ENCODE measurements around the gene ZFP36L2. TPM values are rescaled to one million over a fixed set of nuclear protein-coding genes. Genes with fewer than 3 reads are reported as not detected.

The ZFP36L2 gene
- total RNA-seq, 2 donors from 2014 or later, result 172 to 197 TPM

DNA sequence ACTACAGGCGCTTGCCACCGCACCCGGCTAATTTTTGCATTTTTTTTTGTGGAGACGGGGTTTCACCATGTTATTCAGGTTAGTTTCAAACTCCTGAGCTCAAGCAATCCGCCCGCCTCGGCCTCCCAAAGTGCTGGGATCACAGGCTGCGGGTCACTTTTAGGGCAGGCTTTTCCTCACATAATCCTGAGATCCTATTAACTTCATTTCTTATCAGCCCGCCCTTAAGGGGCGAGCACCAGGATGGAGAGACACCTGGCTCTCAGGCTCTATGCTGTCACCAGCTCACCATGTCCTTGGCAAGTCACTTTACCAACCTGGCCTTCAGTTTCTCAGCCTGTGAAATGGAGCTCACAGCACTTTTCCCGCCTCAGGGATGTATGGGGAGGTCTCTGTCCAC, 23.0 kb downstream of the ZFP36L2 start:
- no peak overlapping the region for H3K27ac ChIP-seq
- DNase-seq (ENCODE audit: low spot score) (no peak), ATAC-seq (ENCODE audit: insufficient number of reproducible peaks, low FRiP score, low read depth) (no peak)
- H3K4me1 ChIP-seq (ENCODE audit: control insufficient read depth in 1 of 2, low read depth in 2 of 2), result no peaks in the 10 kb centered on the region
- H3K36me3 ChIP-seq, result no peaks in the 10 kb centered on the region
- no peaks in the 10 kb centered on the region for H3K27me3 ChIP-seq (replicated peaks; ENCODE audit: insufficient read depth)
- H3K9me3 ChIP-seq, result no peaks in the 10 kb centered on the region
- TF ChIP-seq, protein P1, sequence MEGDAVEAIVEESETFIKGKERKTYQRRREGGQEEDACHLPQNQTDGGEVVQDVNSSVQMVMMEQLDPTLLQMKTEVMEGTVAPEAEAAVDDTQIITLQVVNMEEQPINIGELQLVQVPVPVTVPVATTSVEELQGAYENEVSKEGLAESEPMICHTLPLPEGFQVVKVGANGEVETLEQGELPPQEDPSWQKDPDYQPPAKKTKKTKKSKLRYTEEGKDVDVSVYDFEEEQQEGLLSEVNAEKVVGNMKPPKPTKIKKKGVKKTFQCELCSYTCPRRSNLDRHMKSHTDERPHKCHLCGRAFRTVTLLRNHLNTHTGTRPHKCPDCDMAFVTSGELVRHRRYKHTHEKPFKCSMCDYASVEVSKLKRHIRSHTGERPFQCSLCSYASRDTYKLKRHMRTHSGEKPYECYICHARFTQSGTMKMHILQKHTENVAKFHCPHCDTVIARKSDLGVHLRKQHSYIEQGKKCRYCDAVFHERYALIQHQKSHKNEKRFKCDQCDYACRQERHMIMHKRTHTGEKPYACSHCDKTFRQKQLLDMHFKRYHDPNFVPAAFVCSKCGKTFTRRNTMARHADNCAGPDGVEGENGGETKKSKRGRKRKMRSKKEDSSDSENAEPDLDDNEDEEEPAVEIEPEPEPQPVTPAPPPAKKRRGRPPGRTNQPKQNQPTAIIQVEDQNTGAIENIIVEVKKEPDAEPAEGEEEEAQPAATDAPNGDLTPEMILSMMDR (IDR thresholded peaks at IDR 0.05), result no peak
- H3K4me3 ChIP-seq, result no peak overlapping the region

DNA sequence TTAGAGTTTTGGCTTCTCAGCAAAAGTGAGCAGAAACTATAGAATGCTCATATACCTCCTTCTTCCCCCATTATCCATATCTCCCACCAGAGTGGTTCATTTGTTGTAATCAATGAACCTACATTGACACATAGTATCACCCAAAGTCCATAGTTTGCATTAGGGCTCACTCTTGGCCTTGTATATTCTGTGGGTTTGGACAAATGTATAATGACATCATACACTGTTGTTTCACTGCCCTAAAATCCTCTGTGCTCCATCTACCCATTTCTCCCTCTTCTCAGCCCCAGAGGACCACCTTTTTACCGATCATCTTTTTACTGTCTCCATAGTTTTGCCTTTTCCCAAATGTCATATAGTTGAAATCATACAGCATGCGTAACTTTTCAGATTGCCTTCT, 24.1 kb downstream of the ZFP36L2 start:
- TF ChIP-seq, protein P1 (IDR thresholded peaks at IDR 0.05), result no peak

GRCh38 chr2:43201497-43201896, 24.9 kb downstream of the ZFP36L2 start:
- no peaks in the 10 kb centered on the region for H3K9me3 ChIP-seq
- H3K27me3 ChIP-seq (replicated peaks; ENCODE audit: insufficient read depth), result no peaks in the 10 kb centered on the region
- no peak for DNase-seq (ENCODE audit: low spot score)
- no peaks in the 10 kb centered on the region for H3K4me1 ChIP-seq (ENCODE audit: control insufficient read depth in 1 of 2, low read depth in 2 of 2)
- no peak overlapping the region for H3K27ac ChIP-seq
- H3K36me3 ChIP-seq, result no peaks in the 10 kb centered on the region
- TF ChIP-seq, protein P1 (IDR thresholded peaks at IDR 0.05), result no peak
- ATAC-seq (ENCODE audit: insufficient number of reproducible peaks, low FRiP score, low read depth), result no peak
- no peak overlapping the region for H3K4me3 ChIP-seq

More for the DNA sequence above, 24.1 kb downstream of the ZFP36L2 start:
- H3K36me3 ChIP-seq, result no peaks in the 10 kb centered on the region
- H3K4me1 ChIP-seq (ENCODE audit: control insufficient read depth in 1 of 2, low read depth in 2 of 2), result no peaks in the 10 kb centered on the region
- ATAC-seq (ENCODE audit: insufficient number of reproducible peaks, low FRiP score, low read depth) (no peak), DNase-seq (ENCODE audit: low spot score) (no peak)
- H3K4me3 ChIP-seq, result no peak overlapping the region
- H3K27me3 ChIP-seq (replicated peaks; ENCODE audit: insufficient read depth), result no peaks in the 10 kb centered on the region
- H3K9me3 ChIP-seq, result no peaks in the 10 kb centered on the region
- no peak overlapping the region for H3K27ac ChIP-seq

DNA sequence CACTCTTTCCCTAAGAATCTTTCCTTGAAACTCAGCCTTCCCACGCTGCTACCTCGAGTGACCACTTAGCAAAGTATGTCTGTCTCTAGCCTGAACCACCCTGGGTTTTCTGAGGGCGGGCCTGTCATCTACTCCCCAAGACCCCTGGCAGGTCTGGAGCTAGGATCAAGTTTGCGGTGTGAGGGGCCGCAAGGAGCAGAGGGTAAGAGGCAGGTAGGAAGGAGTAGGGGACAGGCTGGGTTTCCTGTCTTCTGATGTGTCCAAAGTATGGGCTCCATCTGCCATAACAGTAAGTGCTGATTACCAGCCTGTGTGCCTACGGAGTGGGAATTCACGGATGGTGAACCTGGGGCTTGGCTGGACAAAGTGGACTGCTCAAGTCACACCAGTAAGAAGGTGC, 25.4 kb downstream of the ZFP36L2 start:
- Histone ChIP-seq H3K27ac (no peak overlapping the region), H3K4me3 (no peak overlapping the region), H3K27me3 (replicated peaks; ENCODE audit: insufficient read depth) (no peaks in the 10 kb centered on the region), H3K9me3 (no peaks in the 10 kb centered on the region), H3K4me1 (ENCODE audit: control insufficient read depth in 1 of 2, low read depth in 2 of 2) (no peaks in the 10 kb centered on the region), H3K36me3 (no peaks in the 10 kb centered on the region)
- ATAC-seq (ENCODE audit: insufficient number of reproducible peaks, low FRiP score, low read depth), result no peak
- no peak for DNase-seq (ENCODE audit: low spot score)
- TF ChIP-seq, protein P1 (IDR thresholded peaks at IDR 0.05), result no peak

DNA sequence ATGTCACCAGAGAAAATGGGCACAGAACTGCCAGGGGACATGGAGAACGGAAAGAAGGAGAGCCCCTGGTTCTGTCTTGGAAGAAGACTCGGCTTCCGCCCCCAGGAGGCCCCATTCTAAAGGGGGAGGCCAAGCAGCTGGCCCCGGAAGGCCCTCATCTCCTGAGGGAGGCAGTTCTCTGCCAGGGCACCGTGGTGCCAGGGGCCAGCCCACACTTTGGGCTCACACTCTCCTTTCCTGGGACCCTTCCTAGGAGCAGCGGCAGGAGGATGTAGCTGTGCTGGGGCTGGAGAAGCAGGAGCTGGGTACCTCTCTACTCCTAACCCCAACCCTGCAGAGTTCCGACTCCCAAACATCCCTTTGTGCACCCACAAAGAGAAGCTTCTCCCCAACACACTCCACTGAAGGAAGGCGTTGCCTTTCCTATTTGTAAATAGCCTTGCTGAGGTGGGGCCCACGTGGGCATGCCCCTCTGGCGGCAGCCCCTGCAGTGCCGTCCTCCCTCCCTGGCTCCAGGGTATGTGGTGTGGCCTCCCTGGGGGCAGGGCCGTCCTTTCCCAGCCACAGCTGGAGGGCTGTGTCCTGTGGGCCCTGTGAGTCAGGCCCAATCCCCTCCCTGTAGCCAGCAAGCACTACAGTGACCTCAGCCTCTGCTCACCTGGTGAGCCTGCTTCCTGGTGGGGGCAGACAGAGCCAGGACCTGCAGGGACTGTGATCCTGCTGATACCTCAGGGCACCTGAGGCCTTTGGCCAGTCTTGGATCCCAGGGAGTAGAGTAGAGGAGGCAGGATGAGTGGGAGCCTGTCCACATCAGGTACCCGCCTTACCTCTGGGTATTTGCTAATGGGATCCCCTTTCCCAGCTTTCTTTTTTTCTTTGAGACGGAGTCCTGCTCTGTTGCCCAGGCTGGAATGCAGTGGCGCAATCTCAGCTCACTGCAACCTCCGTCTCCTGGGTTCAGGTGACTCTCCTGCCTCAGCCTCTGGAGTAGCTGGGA, 26.6 kb downstream of the ZFP36L2 start:
- no peaks in the 10 kb centered on the region for H3K9me3 ChIP-seq
- DNase-seq (ENCODE audit: low spot score), result no peak
- no peak for ATAC-seq (ENCODE audit: insufficient number of reproducible peaks, low FRiP score, low read depth)
- TF ChIP-seq, protein P1 (IDR thresholded peaks at IDR 0.05), result no peak
- no peak overlapping the region for H3K4me3 ChIP-seq
- H3K36me3 ChIP-seq, result no peaks in the 10 kb centered on the region
- no peaks in the 10 kb centered on the region for H3K27me3 ChIP-seq (replicated peaks; ENCODE audit: insufficient read depth)
- no peak overlapping the region for H3K27ac ChIP-seq
- H3K4me1 ChIP-seq (ENCODE audit: control insufficient read depth in 1 of 2, low read depth in 2 of 2), result no peaks in the 10 kb centered on the region

Data from thoracic aorta (tissue), 2 donors.